ENCODE data around the gene DENND5A. TPM values are rescaled to one million over a fixed set of nuclear protein-coding genes. Genes with fewer than 3 reads are reported as not detected.

The DENND5A gene
- total and polyA plus RNA-seq, 2 of the 8 experiments (the other 6 are each of a cell fraction or from before 2014, with no cell fraction given): 65.7 to 139 TPM

- TF ChIP-seq JUND (IDR thresholded peaks at IDR 0.05; ENCODE audit: low read length) (no peak), CHD7 (IDR thresholded peaks at IDR 0.05; ENCODE audit: insufficient replicate concordance, low read length) (no peak), HDAC2 (IDR thresholded peaks at IDR 0.05; ENCODE audit: borderline replicate concordance in 1 of 2, low read depth in 2 of 2, low read length in 2 of 2) (no peak), POLR2AphosphoS5 (IDR thresholded peaks at IDR 0.05; ENCODE audit: low read depth, low read length) (no peak)
These were observed 72.6 kb downstream of the DENND5A start (continued) for GRCh38 chr11:9192561-9192960.

Measured in H1 (cell line).